Measurements from ENCODE around the gene LYPLAL1. TPM values are rescaled to one million over a fixed set of nuclear protein-coding genes. Genes with fewer than 3 reads are reported as not detected.
A peak's percentile ranks its signal among the peaks of the same experiment; 100 is the strongest.

The LYPLAL1 gene
- total and polyA plus RNA-seq, 2 donors from 2014 or later: 50.9 to 116 TPM

- H3K27ac ChIP-seq (ENCODE audit: low read depth in 2 of 2, low read length in 2 of 2): no peak overlapping the region
- H3K36me3 ChIP-seq (ENCODE audit: control insufficient read depth in 2 of 3, insufficient read depth in 3 of 3, low read length in 3 of 3): no peaks in the 10 kb centered on the region
- no peaks in the 10 kb centered on the region for H3K27me3 ChIP-seq (ENCODE audit: control insufficient read depth, insufficient read depth, low read length)
- TF ChIP-seq CTCF (IDR thresholded peaks at IDR 0.05; ENCODE audit: borderline replicate concordance, extremely low read depth, insufficient read depth): no peak
- intact Hi-C loops (cut with DNase I): no loop called here
- H3K9ac ChIP-seq (ENCODE audit: low read length in 3 of 3): no peak overlapping the region
- H3K4me1 ChIP-seq (ENCODE audit: control insufficient read depth in 2 of 3, insufficient read depth in 2 of 3, low read depth in 1 of 3, low read length in 3 of 3): no peaks in the 10 kb centered on the region
- DNase-seq: no peak
- no peak for FAIRE-seq
- no peaks in the 10 kb centered on the region for H3K9me3 ChIP-seq (ENCODE audit: control insufficient read depth in 2 of 3, insufficient read depth in 1 of 3, low read length in 3 of 3)
- no peak overlapping the region for H3K4me3 ChIP-seq (ENCODE audit: low read length in 3 of 3)
These were observed 28.9 kb upstream of the LYPLAL1 start for GRCh38 chr1:219144658-219145315.

DNA sequence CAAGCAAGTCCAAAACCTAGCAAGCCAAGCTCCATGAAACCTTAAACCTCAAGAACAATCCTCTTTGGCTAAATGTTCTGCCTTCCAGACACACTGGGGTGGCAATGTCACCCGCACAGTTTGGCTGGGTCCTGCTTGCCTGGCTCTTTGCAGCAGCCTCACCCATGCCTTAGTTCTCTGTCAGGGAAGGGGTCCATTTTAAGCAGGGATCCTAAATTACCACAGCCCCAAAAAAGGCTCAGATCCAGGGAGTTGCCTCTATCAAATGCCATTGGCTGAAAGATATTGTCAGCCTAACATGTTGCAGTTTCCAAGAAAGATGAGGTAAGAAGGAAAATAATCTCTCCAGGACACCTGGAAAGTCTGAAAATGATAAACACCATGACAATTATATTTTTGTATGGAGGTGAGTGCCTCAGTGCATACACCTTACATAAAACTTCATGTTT is 26.1 kb upstream of the LYPLAL1 start:
- H3K27me3 ChIP-seq (ENCODE audit: control insufficient read depth, insufficient read depth, low read length): no peaks in the 10 kb centered on the region
- H3K4me1 ChIP-seq (ENCODE audit: control insufficient read depth in 2 of 3, insufficient read depth in 2 of 3, low read depth in 1 of 3, low read length in 3 of 3): no peaks in the 10 kb centered on the region
- H3K9me3 ChIP-seq (ENCODE audit: control insufficient read depth in 2 of 3, insufficient read depth in 1 of 3, low read length in 3 of 3): no peaks in the 10 kb centered on the region
- intact Hi-C loops (cut with DNase I): no loop called here
- H3K36me3 ChIP-seq (ENCODE audit: control insufficient read depth in 2 of 3, insufficient read depth in 3 of 3, low read length in 3 of 3): no peaks in the 10 kb centered on the region
- no peak overlapping the region for H3K9ac ChIP-seq (ENCODE audit: low read length in 3 of 3)
- no peak overlapping the region for H3K27ac ChIP-seq (ENCODE audit: low read depth in 2 of 2, low read length in 2 of 2)
- no peak overlapping the region for H3K4me3 ChIP-seq (ENCODE audit: low read length in 3 of 3)
- TF ChIP-seq CTCF (IDR thresholded peaks at IDR 0.05; ENCODE audit: borderline replicate concordance, extremely low read depth, insufficient read depth): no peak
- DNase-seq (peak in 1 of 5 donors; percentile 48), FAIRE-seq (no peak)

- TF ChIP-seq CTCF (IDR thresholded peaks at IDR 0.05; ENCODE audit: borderline replicate concordance, extremely low read depth, insufficient read depth): no peak
- DNase-seq: no peak
- H3K4me3 ChIP-seq (ENCODE audit: low read length in 3 of 3): no peak overlapping the region
- no peak overlapping the region for H3K9ac ChIP-seq (ENCODE audit: low read length in 3 of 3)
- no peak overlapping the region for H3K27ac ChIP-seq (ENCODE audit: low read depth in 2 of 2, low read length in 2 of 2)
- no peaks in the 10 kb centered on the region for H3K36me3 ChIP-seq (ENCODE audit: control insufficient read depth in 2 of 3, insufficient read depth in 3 of 3, low read length in 3 of 3)
- FAIRE-seq: no peak
- H3K27me3 ChIP-seq (ENCODE audit: control insufficient read depth, insufficient read depth, low read length): no peaks in the 10 kb centered on the region
- H3K9me3 ChIP-seq (ENCODE audit: control insufficient read depth in 2 of 3, insufficient read depth in 1 of 3, low read length in 3 of 3): no peaks in the 10 kb centered on the region
- H3K4me1 ChIP-seq (ENCODE audit: control insufficient read depth in 2 of 3, insufficient read depth in 2 of 3, low read depth in 1 of 3, low read length in 3 of 3): no peaks in the 10 kb centered on the region
- intact Hi-C loops (cut with DNase I): no loop called here
These were observed 24.6 kb upstream of the LYPLAL1 start for GRCh38 chr1:219149009-219149577.

Measured in kidney (tissue), 14 donors.